22Rv1 (cell line): Measurements from ENCODE around the gene POLG.

ENCODE experiments used
- H3K27ac ChIP-seq: fragments of 450-650 bp; 2 replicates; pipeline ENCODE4 v1.5.1; 2017
- ZFX ChIP-seq: fragments of 450-650 bp; IDR thresholded peaks from 2 replicates; pipeline ENCODE4 v1.6.1; 2017; ENCODE audit warnings: antibody characterized with exemption, borderline replicate concordance
- TF ChIP-seq, protein P1 (sequence below): fragments of 450-650 bp; IDR thresholded peaks from 2 replicates; pipeline ENCODE4 v1.5.1; 2017; ENCODE audit warnings: mild to moderate bottlenecking

Gene POLG

DNA sequence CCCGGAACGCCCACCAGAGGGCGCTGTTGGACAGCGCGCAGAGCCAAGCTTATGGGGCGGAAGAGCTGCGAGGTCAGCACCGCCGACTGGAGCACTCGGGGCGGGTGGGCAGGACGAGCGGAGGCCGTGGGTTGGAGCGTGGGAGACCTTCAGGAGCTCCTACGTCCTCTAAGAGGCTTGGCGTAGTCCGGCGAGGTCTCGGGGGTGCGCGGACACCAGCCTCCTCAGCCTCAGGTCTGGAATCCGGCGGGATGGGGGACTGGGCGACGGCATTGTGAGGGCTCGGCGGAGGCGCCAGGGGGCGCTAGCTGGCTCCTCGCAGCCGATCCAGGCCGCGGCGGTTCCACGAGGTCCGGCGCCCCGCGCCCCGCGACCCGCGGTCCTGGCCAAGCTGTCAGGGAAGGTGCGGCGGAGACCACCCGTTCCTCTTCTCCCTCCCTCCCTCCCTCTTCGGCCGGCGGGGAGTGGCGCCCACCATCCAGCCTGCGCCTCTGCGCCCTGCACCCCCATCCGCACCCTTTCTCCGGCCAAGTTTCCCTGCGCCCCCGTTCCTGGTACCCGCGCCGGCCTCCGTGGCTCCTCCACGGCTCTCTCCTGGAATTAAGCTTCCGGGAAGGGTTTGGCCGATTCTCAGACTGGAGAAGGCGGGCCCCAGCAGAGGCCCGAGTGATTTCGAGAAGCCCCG, 24.3 kb upstream of the POLG start:
- no peak overlapping the region for H3K27ac ChIP-seq
- no peak for TF ChIP-seq ZFX
- TF ChIP-seq, protein P1, sequence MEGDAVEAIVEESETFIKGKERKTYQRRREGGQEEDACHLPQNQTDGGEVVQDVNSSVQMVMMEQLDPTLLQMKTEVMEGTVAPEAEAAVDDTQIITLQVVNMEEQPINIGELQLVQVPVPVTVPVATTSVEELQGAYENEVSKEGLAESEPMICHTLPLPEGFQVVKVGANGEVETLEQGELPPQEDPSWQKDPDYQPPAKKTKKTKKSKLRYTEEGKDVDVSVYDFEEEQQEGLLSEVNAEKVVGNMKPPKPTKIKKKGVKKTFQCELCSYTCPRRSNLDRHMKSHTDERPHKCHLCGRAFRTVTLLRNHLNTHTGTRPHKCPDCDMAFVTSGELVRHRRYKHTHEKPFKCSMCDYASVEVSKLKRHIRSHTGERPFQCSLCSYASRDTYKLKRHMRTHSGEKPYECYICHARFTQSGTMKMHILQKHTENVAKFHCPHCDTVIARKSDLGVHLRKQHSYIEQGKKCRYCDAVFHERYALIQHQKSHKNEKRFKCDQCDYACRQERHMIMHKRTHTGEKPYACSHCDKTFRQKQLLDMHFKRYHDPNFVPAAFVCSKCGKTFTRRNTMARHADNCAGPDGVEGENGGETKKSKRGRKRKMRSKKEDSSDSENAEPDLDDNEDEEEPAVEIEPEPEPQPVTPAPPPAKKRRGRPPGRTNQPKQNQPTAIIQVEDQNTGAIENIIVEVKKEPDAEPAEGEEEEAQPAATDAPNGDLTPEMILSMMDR = peak; percentile 99

DNA sequence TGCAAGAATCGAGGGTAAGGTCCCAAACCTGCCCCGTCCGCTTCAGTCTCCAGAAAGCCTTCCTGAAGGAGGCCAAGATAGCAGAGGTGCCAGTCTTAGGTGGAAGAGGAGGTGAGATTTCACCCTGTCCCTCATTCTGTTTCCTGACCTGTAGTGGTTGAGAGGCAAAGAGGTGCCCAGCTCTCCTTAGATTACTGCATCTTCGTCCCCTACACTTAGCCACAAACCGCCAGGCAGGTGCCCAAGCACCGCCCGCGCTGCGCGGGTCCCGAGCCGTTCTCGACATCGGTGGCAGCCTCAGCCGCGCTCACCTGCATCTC, 23.8 kb upstream of the POLG start:
- no peak for TF ChIP-seq ZFX
- TF ChIP-seq, protein P1 = no peak
- H3K27ac ChIP-seq = no peak overlapping the region

DNA sequence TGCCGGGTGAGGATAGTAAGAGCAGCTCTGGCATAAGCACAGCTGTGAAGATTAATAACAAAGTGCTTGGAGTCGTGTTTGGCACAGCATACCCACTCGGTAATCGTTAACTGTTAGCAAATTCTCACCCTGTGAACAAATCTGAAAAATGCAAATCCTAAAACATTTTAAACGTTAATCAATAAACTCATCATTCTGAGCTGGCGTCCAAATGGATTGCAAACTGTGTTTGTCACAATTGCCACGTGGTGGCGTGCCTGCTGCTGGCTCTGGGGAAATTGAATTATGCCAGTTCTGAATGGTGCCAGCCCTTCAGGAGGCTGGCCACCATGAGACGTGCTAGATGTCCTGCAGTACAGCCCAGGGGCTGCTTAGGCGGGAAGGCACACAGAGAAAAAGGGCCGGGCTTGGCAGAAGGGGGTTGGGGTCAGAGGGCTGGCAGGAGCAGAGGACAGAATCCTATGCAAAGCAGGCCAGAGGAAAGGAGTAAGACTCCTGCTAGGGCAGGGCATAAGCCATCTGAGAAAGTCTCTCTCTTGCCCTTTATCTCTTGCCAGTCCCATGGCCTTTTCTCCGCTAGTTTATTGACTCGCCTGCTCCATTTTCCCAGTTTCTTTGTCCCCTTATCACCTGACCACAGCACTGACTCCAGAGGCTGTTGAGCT, 22.1 kb upstream of the POLG start:
- no peak overlapping the region for H3K27ac ChIP-seq
- no peak for TF ChIP-seq ZFX
- TF ChIP-seq, protein P1 = peak; percentile 93

DNA sequence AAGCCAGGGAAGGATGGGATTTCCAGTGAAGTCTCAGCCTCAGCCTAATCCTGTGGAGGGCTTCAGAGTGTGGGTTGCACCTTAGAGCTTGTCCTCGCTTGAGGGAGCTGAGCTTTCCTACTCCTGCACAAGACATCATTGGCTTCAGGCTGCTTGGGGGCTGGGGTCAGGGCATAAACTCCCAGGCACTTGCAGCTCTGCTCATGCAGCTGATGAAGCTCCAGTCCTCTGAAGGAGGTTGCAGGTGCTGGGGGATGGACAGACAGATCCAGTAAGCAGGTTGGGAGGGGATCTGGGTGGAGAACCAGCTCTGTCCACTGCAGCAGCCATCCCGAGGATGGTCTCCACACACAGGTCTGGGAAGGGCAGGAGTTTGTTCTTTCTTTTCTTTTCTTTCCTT, 19.4 kb upstream of the POLG start:
- H3K27ac ChIP-seq = no peak overlapping the region
- no peak for TF ChIP-seq ZFX
- TF ChIP-seq, protein P1 = no peak

DNA sequence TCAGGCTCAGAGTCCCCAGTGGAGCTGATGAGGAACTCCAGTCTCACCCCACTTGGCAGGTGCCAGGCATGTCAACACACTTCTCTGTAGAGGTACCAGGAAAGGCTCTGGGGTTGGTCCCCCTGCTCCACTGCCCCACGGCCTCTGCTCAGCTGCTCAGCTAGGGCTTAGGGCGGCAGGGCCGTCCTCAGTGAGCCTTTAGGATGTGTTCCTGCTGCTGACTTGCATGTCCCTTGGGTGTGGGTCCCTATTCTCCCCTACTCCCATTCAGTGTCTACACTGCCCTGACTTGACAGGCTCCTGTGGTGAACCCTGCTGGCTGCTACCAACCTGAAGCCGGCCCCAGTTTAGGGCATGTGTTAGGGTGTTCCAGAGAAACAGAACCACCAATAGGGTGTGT, 17.9 kb upstream of the POLG start:
- H3K27ac ChIP-seq = no peak overlapping the region
- TF ChIP-seq, protein P1 = no peak
- no peak for TF ChIP-seq ZFX

DNA sequence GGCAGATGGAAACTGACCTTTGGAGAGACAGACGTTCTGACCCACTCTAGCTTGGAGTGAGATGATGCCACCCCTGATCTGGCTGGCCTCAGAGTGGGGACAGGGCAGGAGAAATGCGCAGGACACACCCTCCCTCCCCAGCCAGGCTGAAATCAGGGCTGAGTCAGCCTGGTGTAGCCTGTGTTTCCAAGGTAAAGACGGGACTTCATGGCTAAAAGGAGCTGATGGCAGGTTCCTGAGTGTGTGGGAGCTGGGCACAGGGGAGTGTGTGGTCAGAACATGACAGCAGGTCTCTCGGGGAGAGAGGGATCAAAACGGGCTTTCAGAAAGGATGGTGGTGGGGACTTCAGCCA, 14.6 kb upstream of the POLG start:
- H3K27ac ChIP-seq = no peak overlapping the region
- no peak for TF ChIP-seq ZFX
- TF ChIP-seq, protein P1 = no peak

DNA sequence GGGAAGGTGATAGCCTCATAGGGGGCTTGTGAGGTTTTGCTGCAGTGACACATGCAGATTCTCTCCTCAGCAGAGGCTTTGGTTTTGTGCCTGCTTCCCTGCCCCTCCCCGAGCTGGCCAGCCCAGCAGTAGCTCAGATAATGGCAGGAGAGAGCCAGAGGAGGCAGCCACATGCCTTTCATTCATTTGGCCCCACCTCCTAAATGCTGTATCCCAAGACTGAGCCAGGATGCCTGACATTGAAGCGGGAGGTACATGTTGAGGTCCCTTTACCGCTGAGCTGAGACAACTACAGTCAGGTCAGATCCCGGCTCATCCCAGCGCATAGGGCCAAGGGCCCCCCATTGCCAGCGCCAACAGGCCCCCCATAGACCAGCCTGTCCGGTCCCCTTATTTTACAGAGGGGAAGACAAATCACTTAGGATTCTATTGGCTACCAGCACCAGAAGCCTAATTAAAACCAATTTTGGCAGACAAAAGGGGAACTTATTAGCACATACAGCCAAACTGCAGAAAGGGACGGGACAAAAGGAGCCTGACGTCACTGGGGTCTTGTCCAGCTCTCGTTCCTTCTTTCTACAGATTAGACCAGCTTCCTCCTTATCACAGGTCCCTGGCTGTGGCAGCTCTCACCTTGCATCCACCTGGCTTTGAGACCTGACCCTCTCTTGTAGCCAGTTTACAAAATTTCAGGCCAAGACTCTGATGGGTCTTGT, 12.1 kb upstream of the POLG start:
- no peak overlapping the region for H3K27ac ChIP-seq
- TF ChIP-seq, protein P1 = no peak
- no peak for TF ChIP-seq ZFX
